HL-60 (cell line): ENCODE measurements around the gene FBXW5.

Experiments
- DNase-seq, 2 experiments: peaks; one replicate each; pipeline ENCODE4 v3.0.0-alpha.2; 2010 to 2020; ENCODE audit warnings: low read depth in 1 of 2, low spot score in 1 of 2
- H3K27ac ChIP-seq: fragments of 250-450 bp; sonication (Bioruptor Pico); replicated peaks from 2 replicates; pipeline ENCODE4 v1.5.1; 2020; ENCODE audit warnings: mild to moderate bottlenecking, moderate library complexity
- H3K27me3 ChIP-seq: fragments of 250-450 bp; sonication (Bioruptor Pico); 2 replicates; pipeline ENCODE4 v1.5.1; 2021; ENCODE audit warnings: mild to moderate bottlenecking, moderate library complexity; ENCODE audit not compliant: insufficient read depth, poor library complexity, severe bottlenecking
- H3K4me3 ChIP-seq: replicated peaks from 2 replicates; pipeline ENCODE4 v1.5.1; 2011; ENCODE audit warnings: mild to moderate bottlenecking, control low read depth, low read length; ENCODE audit not compliant: insufficient read depth
- CTCF ChIP-seq: IDR thresholded peaks from one replicate; pipeline ENCODE4 v1.5.1; 2011; ENCODE audit warnings: low read length, control low read depth, inconsistent platforms; ENCODE audit not compliant: insufficient read depth
- GABPA ChIP-seq: IDR thresholded peaks from 2 replicates; pipeline ENCODE4 v1.6.1; 2012; ENCODE audit warnings: low read depth
- POLR2AphosphoS5 ChIP-seq: IDR thresholded peaks from 2 replicates; pipeline ENCODE4 v1.6.1; 2012; ENCODE audit warnings: low read depth
- REST ChIP-seq: IDR thresholded peaks from 2 replicates; pipeline ENCODE4 v1.6.1; 2012; ENCODE audit warnings: low read depth; ENCODE audit not compliant: insufficient replicate concordance
- SPI1 ChIP-seq: IDR thresholded peaks from 2 replicates; pipeline ENCODE4 v1.6.1; 2012; ENCODE audit warnings: low read depth, mild to moderate bottlenecking, borderline replicate concordance

The FBXW5 gene

GRCh38 chr9:136964833-136965422 lies 20.4 kb upstream of the FBXW5 start:
- Histone ChIP-seq H3K4me3 (no peak overlapping the region), H3K27me3 (no peaks in the 10 kb centered on the region), H3K27ac (no peak overlapping the region)
- TF ChIP-seq POLR2AphosphoS5 = no peak
- no peak for TF ChIP-seq GABPA
- TF ChIP-seq CTCF = no peak
- TF ChIP-seq REST = no peak
- TF ChIP-seq SPI1 = no peak
- no peak for DNase-seq

GRCh38 chr9:136964171-136964689 lies 19.7 kb upstream of the FBXW5 start:
- Histone ChIP-seq H3K27me3 (no peaks in the 10 kb centered on the region), H3K27ac (no peak overlapping the region), H3K4me3 (no peak overlapping the region)
- TF ChIP-seq CTCF (no peak), GABPA (no peak), REST (no peak), POLR2AphosphoS5 (no peak), SPI1 (no peak)
- DNase-seq = no peak

- TF ChIP-seq POLR2AphosphoS5 = no peak
- TF ChIP-seq REST = no peak
- Histone ChIP-seq H3K27me3 (no peaks in the 10 kb centered on the region), H3K27ac (no peak overlapping the region), H3K4me3 (no peak overlapping the region)
- no peak for DNase-seq
Measured at GRCh38 chr9:136963751-136964150, 19.2 kb upstream of the FBXW5 start.
